A673 (cell line): ENCODE results near the gene IFIT3.

Source experiments
- CTCF ChIP-seq: fragments of 300-800, 200-600 bp; sonication (generic); conservative IDR thresholded peaks from 2 replicates; pipeline ENCODE4 v1.5.1; 2017; ENCODE audit warnings: low read depth, mild to moderate bottlenecking, antibody characterized with exemption, low read length, moderate library complexity, mixed read lengths
- EZH2 ChIP-seq: fragments of 200-600 bp; sonication (generic); IDR thresholded peaks from 2 replicates; pipeline ENCODE4 v1.6.1; 2017; ENCODE audit warnings: borderline replicate concordance, low read depth, mild to moderate bottlenecking, mixed read lengths, antibody characterized with exemption, low read length; ENCODE audit not compliant: poor library complexity, severe bottlenecking

- TF ChIP-seq CTCF (no peak), EZH2 (no peak)
Observed at GRCh38 chr10:89278034-89278535, 49.7 kb upstream of the IFIT3 start.
